IMR-90 (cell line): Measurements from ENCODE around the gene PDGFD. TPM values are rescaled to one million over a fixed set of nuclear protein-coding genes. Genes with fewer than 3 reads are reported as not detected.

Experiments
- ATAC-seq: fragments of 200-7000 bp; cut with Tn5 transposase; 2 replicates; pipeline ENCODE4 v1.9.1; 2020; ENCODE audit warnings: low read depth, mild to moderate bottlenecking, moderate library complexity
- BruUV-seq: library from RNA; stranded (reverse); fragments of 400-500 nt; replicated peaks from 2 replicates; lab custom pipeline; 2021; lab: Mats Ljungman, UMichigan
- CTCF ChIA-PET: fragments of 300-600 bp; formaldehyde crosslinking; extraction: SDS; loops from one replicate; lab custom pipeline; 2021; ENCODE audit warnings: antibody characterized with exemption; lab: Yijun Ruan, JAX
- POLR2A ChIA-PET: fragments of 300-600 bp; sonication (Branson Sonifier 250); formaldehyde crosslinking; loops from one replicate; lab custom pipeline; 2022; ENCODE audit warnings: antibody characterized with exemption; ENCODE audit not compliant: unreplicated experiment; lab: Charles Lee
- DNase-seq: peaks from one replicate; pipeline ENCODE4 v3.0.0; 2013
- H2AFZ ChIP-seq: replicated peaks from 2 replicates; pipeline ENCODE3; 2013; ENCODE audit warnings: low read length, mild to moderate bottlenecking; ENCODE audit not compliant: poor library complexity
- H2AK5ac ChIP-seq: 2 replicates; pipeline ENCODE4 v1.6.1; 2013; ENCODE audit warnings: low read depth, low read length, inconsistent platforms
- H2AK9ac ChIP-seq: replicated peaks from 2 replicates; pipeline ENCODE3; 2013; ENCODE audit warnings: mild to moderate bottlenecking, low read depth, low read length, moderate library complexity; ENCODE audit not compliant: poor library complexity
- H2BK120ac ChIP-seq: 2 replicates; pipeline ENCODE4 v1.6.1; 2013; ENCODE audit warnings: low read depth, low read length, inconsistent platforms
- H2BK15ac ChIP-seq: 3 replicates; pipeline ENCODE4 v1.6.1; 2013; ENCODE audit warnings: low read depth, low read length, inconsistent platforms
- H2BK20ac ChIP-seq: 2 replicates; pipeline ENCODE4 v1.6.1; 2013; ENCODE audit warnings: low read depth, mild to moderate bottlenecking, inconsistent platforms, low read length, moderate library complexity
- H2BK5ac ChIP-seq: 2 replicates; pipeline ENCODE4 v1.6.1; 2013; ENCODE audit warnings: mild to moderate bottlenecking, low read depth, low read length, inconsistent platforms; ENCODE audit not compliant: poor library complexity, severe bottlenecking
- H3K14ac ChIP-seq: replicated peaks from 2 replicates; pipeline ENCODE4 v1.6.1; 2013; ENCODE audit warnings: low read depth, low read length, inconsistent platforms
- H3K18ac ChIP-seq: 2 replicates; pipeline ENCODE4 v1.6.1; 2013; ENCODE audit warnings: low read depth, low read length, control low read depth
- H3K23ac ChIP-seq: 2 replicates; pipeline ENCODE4 v1.6.1; 2013; ENCODE audit warnings: low read depth, low read length, inconsistent platforms
- H3K27ac ChIP-seq: 2 replicates; pipeline ENCODE4 v1.5.1; 2013; ENCODE audit warnings: mild to moderate bottlenecking, control low read depth, low read length; ENCODE audit not compliant: insufficient read depth
- H3K27me3 ChIP-seq: 2 replicates; pipeline ENCODE4 v1.6.1; 2013; ENCODE audit warnings: low read length; ENCODE audit not compliant: control insufficient read depth, insufficient read depth
- H3K36me3 ChIP-seq: 2 replicates; pipeline ENCODE4 v1.6.1; 2013; ENCODE audit warnings: low read length, mixed read lengths; ENCODE audit not compliant: control insufficient read depth, insufficient read depth
- H3K4ac ChIP-seq: 2 replicates; pipeline ENCODE4 v1.6.1; 2013; ENCODE audit warnings: low read depth, low read length, inconsistent platforms
- H3K4me1 ChIP-seq: 2 replicates; pipeline ENCODE4 v1.6.1; 2013; ENCODE audit warnings: low read length, mixed read lengths; ENCODE audit not compliant: control insufficient read depth, insufficient read depth
- H3K4me2 ChIP-seq: 2 replicates; pipeline ENCODE4 v1.6.1; 2013; ENCODE audit warnings: low read depth, mild to moderate bottlenecking, control low read depth, low read length, moderate library complexity
- H3K4me3 ChIP-seq: 2 replicates; pipeline ENCODE4 v1.5.1; 2013; ENCODE audit warnings: low read depth, mild to moderate bottlenecking, control low read depth, low read length, moderate library complexity; ENCODE audit not compliant: insufficient read depth
- H3K56ac ChIP-seq: 2 replicates; pipeline ENCODE4 v1.6.1; 2013; ENCODE audit warnings: low read length, inconsistent platforms; ENCODE audit not compliant: insufficient read depth; ENCODE audit errors: extremely low read depth
- H3K79me1 ChIP-seq, 2 experiments: 2 replicates each; pipeline ENCODE4 v1.6.1; 2013; ENCODE audit warnings: low read length in 2 of 2, inconsistent platforms in 1 of 2, low read depth in 1 of 2
- H3K9ac ChIP-seq: 2 replicates; pipeline ENCODE4 v1.6.1; 2013; ENCODE audit warnings: low read depth, low read length, control low read depth
- H3K9me1 ChIP-seq: 2 replicates; pipeline ENCODE4 v1.6.1; 2013; ENCODE audit warnings: low read length, inconsistent platforms; ENCODE audit not compliant: insufficient read depth
- H3K9me3 ChIP-seq: 2 replicates; pipeline ENCODE4 v1.6.1; 2013; ENCODE audit warnings: low read length; ENCODE audit not compliant: control insufficient read depth, insufficient read depth
- H4K20me1 ChIP-seq: 2 replicates; pipeline ENCODE4 v1.6.1; 2013; ENCODE audit warnings: low read length, inconsistent platforms; ENCODE audit not compliant: insufficient read depth
- H4K5ac ChIP-seq: 2 replicates; pipeline ENCODE4 v1.6.1; 2013; ENCODE audit warnings: mild to moderate bottlenecking, low read depth, low read length, control low read depth
- H4K8ac ChIP-seq, 2 experiments: 2 replicates each; pipeline ENCODE4 v1.6.1; 2013; ENCODE audit warnings: low read depth in 2 of 2, low read length in 2 of 2, control low read depth in 1 of 2, inconsistent platforms in 1 of 2
- H4K91ac ChIP-seq: 2 replicates; pipeline ENCODE4 v1.6.1; 2013; ENCODE audit warnings: low read depth, low read length, inconsistent platforms; ENCODE audit not compliant: insufficient read depth
- CHD1 ChIP-seq: IDR thresholded peaks from 2 replicates; pipeline ENCODE4 v1.6.1; 2012; ENCODE audit warnings: low read depth, low read length, improper control_type of control experiment
- WGBS, 2 experiments: methylation state at CpG; one replicate each; pipeline versions ENCODE4 v1.1.5 to v1.1.7; 2013; ENCODE audit warnings: missing lambda C conversion rate in 2 of 2; ENCODE audit not compliant: insufficient read length in 1 of 2; ENCODE audit errors: extremely low coverage in 2 of 2; 5-methylcytosine and 5-hydroxymethylcytosine counted together
- dilution Hi-C: fragments of 300-500 bp; cut with HindIII; formaldehyde crosslinking; loops from one replicate; pipeline ENCODE4 v1.14.3; 2018; ENCODE audit warnings: low sequenced_read_pairs; ENCODE audit not compliant: unreplicated experiment
- in situ Hi-C: fragments of 300-500 bp; cut with MboI; formaldehyde crosslinking; loops from 3 replicates; pipeline ENCODE4 v1.14.3; 2019; ENCODE audit warnings: low sequenced_read_pairs, inconsistent platforms, mixed read lengths
- intact Hi-C: fragments of 100-400 bp; cut with micrococcal nuclease; formaldehyde crosslinking; loops from 2 replicates; pipeline ENCODE4 v1.10.0; 2022
- polyA plus RNA-seq, 3 experiments: library from polyadenylated mRNA; depleted of rRNA; stranded (reverse); fragments of >200 nt; gene quantifications; 2 replicates each; pipeline ENCODE4 v1.2.3, GENCODE V29; 2012; ENCODE audit warnings: low replicate concordance in 1 of 3
- total RNA-seq: library from RNA; depleted of rRNA; stranded (reverse); fragments of >200 nt; gene quantifications from 2 replicates; pipeline ENCODE4 v1.2.3, GENCODE V29; 2012

Gene PDGFD
- total and polyA plus RNA-seq, 2 of the 4 experiments (the other 2 are of a cell fraction): 2.1 to 3.0 TPM

- TF ChIP-seq CHD1: no peak
- no CpG with 5 or more reads among the region's 5 CpGs for WGBS, 2 experiments
These were observed 235.2 kb downstream of the PDGFD start for GRCh38 chr11:103928802-103929161.

More at GRCh38 chr11:103928802-103929161, 235.2 kb downstream of the PDGFD start:
- ChIA-PET CTCF (no interaction called here), POLR2A (no interaction called here)
- in situ Hi-C loops (no loop called here), intact Hi-C loops (loop anchor here (5.0 to 10.0 kb wide), 5 partner anchors 234 to 676 kb away; partner anchors contain the start of gene PDGFD), dilution Hi-C loops (no loop called here)
- no peaks in the 10 kb centered on the region for H3K27me3 ChIP-seq
- H3K14ac ChIP-seq: peak overlapping the region; percentile 22; the same call in 1 of the 2 replicates
- H2AFZ ChIP-seq: no peak overlapping the region
- H3K18ac ChIP-seq: peak overlapping the region; percentile 60
- no peaks in the 10 kb centered on the region; the same call in 1 of the 2 replicates for H3K9me1 ChIP-seq
- H3K23ac ChIP-seq: no peak overlapping the region
- H3K9ac ChIP-seq: no peak overlapping the region
- no peak overlapping the region for H3K4me2 ChIP-seq
- no peak overlapping the region for H3K27ac ChIP-seq
- DNase-seq: no peak
- peak overlapping the region; percentile 20; the same call in 1 of the 2 replicates for H4K91ac ChIP-seq
- H3K4ac ChIP-seq: peak overlapping the region; percentile 63
- H3K4me1 ChIP-seq: peaks cover 7% of the 10 kb centered on the region
- no peaks in the 10 kb centered on the region for H3K36me3 ChIP-seq
- H2AK9ac ChIP-seq: no peak overlapping the region
- BruUV-seq: no TSS peak
- H3K56ac ChIP-seq: no peak overlapping the region
- peak overlapping the region; percentile 26; the same call in 1 of the 2 replicates for H2BK20ac ChIP-seq
- no peak overlapping the region for H4K8ac ChIP-seq
- H3K9me3 ChIP-seq: no peaks in the 10 kb centered on the region
- H2BK120ac ChIP-seq: peak overlapping the region; percentile 70; the same call in 1 of the 2 replicates
- H4K20me1 ChIP-seq: no peaks in the 10 kb centered on the region
- H2BK5ac ChIP-seq: no peak overlapping the region
- no peak overlapping the region for H3K4me3 ChIP-seq
- H2AK5ac ChIP-seq: peak overlapping the region; percentile 52; the same call in 1 of the 2 replicates
- H2BK15ac ChIP-seq: 0 out of 3 replicates have a peak overlapping the region, but pooled peaks have one; percentile 12
- no peaks in the 10 kb centered on the region for H3K79me1 ChIP-seq
- ATAC-seq: no peak
- peak overlapping the region; percentile 64; the same call in 1 of the 2 replicates for H4K5ac ChIP-seq
